HCT116 (cell line): ENCODE results near the gene SESN1. TPM values are rescaled to one million over a fixed set of nuclear protein-coding genes. Genes with fewer than 3 reads are reported as not detected.

Experiments used
- ATAC-seq: fragments of 200-7000 bp; cut with Tn5 transposase; 2 replicates; pipeline ENCODE4 v1.9.1; 2020; ENCODE audit warnings: mild to moderate bottlenecking, moderate library complexity
- BruUV-seq: library from RNA; stranded (reverse); fragments of 400-500 nt; replicated peaks from 2 replicates; lab custom pipeline; 2021; lab: Mats Ljungman, UMichigan
- CTCF ChIA-PET: fragments of 300-600 bp; sonication (Branson Sonifier 250); formaldehyde crosslinking; loops from one replicate; lab custom pipeline; 2021; ENCODE audit warnings: antibody characterized with exemption; lab: Charles Lee
- POLR2A ChIA-PET: fragments of 300-600, 350-600 bp; sonication (Branson Sonifier 250); formaldehyde crosslinking; loops from one replicate; lab custom pipeline; 2021; ENCODE audit warnings: antibody characterized with exemption; lab: Charles Lee
- RAD21 ChIA-PET, 2 experiments: fragments of 300-600 bp; sonication (Branson Sonifier 250); formaldehyde crosslinking; loops; one replicate each; lab custom pipeline; 2023; ENCODE audit warnings: low total read pairs in 2 of 2; ENCODE audit not compliant: uncharacterized antibody in 2 of 2, unreplicated experiment in 2 of 2, low non-redundant PET in 1 of 2; lab: Charles Lee
- DNase-seq: peaks from one replicate; pipeline ENCODE4 v3.0.0-alpha.2; 2010; ENCODE audit warnings: low read depth, low spot score
- H2AFZ ChIP-seq: fragments of 200-600 bp; shearing (Covaris generic), sonication (generic); 2 replicates; pipeline ENCODE4 v1.6.1; 2017; ENCODE audit warnings: low read depth, mixed run types, mixed read lengths, antibody characterized with exemption, low read length; ENCODE audit not compliant: poor library complexity, severe bottlenecking
- H3K27ac ChIP-seq: 2 replicates; pipeline ENCODE4 v1.5.1; 2012; ENCODE audit warnings: low read depth, low read length
- H3K27me3 ChIP-seq: fragments of 200-600 bp; sonication (generic); 2 replicates; pipeline ENCODE4 v1.6.1; 2016; ENCODE audit warnings: mixed run types, low read length, mixed read lengths; ENCODE audit not compliant: insufficient read depth
- H3K36me3 ChIP-seq, 2 experiments: fragments of 200-500 bp in 1 of 2; fragments of 200-600 bp in 1 of 2; sonication (Bioruptor generic) in 1 of 2; sonication (generic) in 1 of 2; 2 replicates each; pipeline versions ENCODE4 v1.5.1 to v1.6.1; 2014 to 2016; ENCODE audit warnings: low read length in 2 of 2, inconsistent platforms in 1 of 2, mixed read lengths in 1 of 2, mixed run types in 1 of 2; ENCODE audit not compliant: insufficient read depth in 2 of 2, control insufficient read depth in 1 of 2
- H3K4me1 ChIP-seq, 2 experiments: fragments of 200-600 bp in 1 of 2; sonication (generic) in 1 of 2; 2 replicates each; pipeline versions ENCODE4 v1.5.1 to v1.6.1; 2012 to 2017; ENCODE audit warnings: low read length in 2 of 2, inconsistent platforms in 1 of 2, mild to moderate bottlenecking in 1 of 2, mixed read lengths in 1 of 2, mixed run types in 1 of 2, moderate library complexity in 1 of 2; ENCODE audit not compliant: insufficient read depth in 2 of 2, control insufficient read depth in 1 of 2
- H3K4me2 ChIP-seq: fragments of 200-600 bp; sonication (generic); 2 replicates; pipeline ENCODE4 v1.6.1; 2017; ENCODE audit warnings: mixed run types, low read length, mixed read lengths
- H3K4me3 ChIP-seq, 2 experiments: fragments of 200-600 bp in 1 of 2; sonication (generic) in 1 of 2; replicated peaks in 1 of 2; 2 replicates each; pipeline ENCODE4 v1.5.1; 2011 to 2016; ENCODE audit warnings: low read length in 2 of 2, control low read depth in 1 of 2, low read depth in 1 of 2, mild to moderate bottlenecking in 1 of 2, mixed read lengths in 1 of 2, mixed run types in 1 of 2
- H3K79me2 ChIP-seq: fragments of 200-600 bp; sonication (generic); 2 replicates; pipeline ENCODE4 v1.6.1; 2017; ENCODE audit warnings: mild to moderate bottlenecking, mixed run types, low read length, moderate library complexity, mixed read lengths; ENCODE audit not compliant: insufficient read depth
- H3K9ac ChIP-seq: fragments of 200-600 bp; sonication (generic); 2 replicates; pipeline ENCODE4 v1.6.1; 2016; ENCODE audit warnings: low read length, mixed read lengths
- H3K9me2 ChIP-seq: fragments of 200-600 bp; sonication (generic), shearing (Covaris generic); 2 replicates; pipeline ENCODE4 v1.6.1; 2017; ENCODE audit warnings: mixed run types, mild to moderate bottlenecking, moderate library complexity; ENCODE audit not compliant: insufficient read depth
- H3K9me3 ChIP-seq, 2 experiments: fragments of 200-500 bp in 1 of 2; fragments of 200-600 bp in 1 of 2; sonication (Bioruptor generic) in 1 of 2; sonication (generic) in 1 of 2; 2 replicates each; pipeline ENCODE4 v1.6.1; 2014 to 2017; ENCODE audit warnings: low read length in 2 of 2, mixed read lengths in 2 of 2, inconsistent platforms in 1 of 2, low read depth in 1 of 2, mild to moderate bottlenecking in 1 of 2, mixed run types in 1 of 2, moderate library complexity in 1 of 2; ENCODE audit not compliant: control insufficient read depth in 1 of 2, insufficient read depth in 1 of 2
- H4K20me1 ChIP-seq: fragments of 200-600 bp; sonication (generic), shearing (Covaris generic); 2 replicates; pipeline ENCODE4 v1.6.1; 2017; ENCODE audit warnings: mixed run types, mild to moderate bottlenecking, moderate library complexity; ENCODE audit not compliant: insufficient read depth
- CEBPB ChIP-seq: IDR thresholded peaks from 2 replicates; pipeline ENCODE4 v1.6.1; 2012; ENCODE audit warnings: low read depth
- ELF1 ChIP-seq: IDR thresholded peaks from 2 replicates; pipeline ENCODE4 v1.6.1; 2012; ENCODE audit warnings: low read depth, borderline replicate concordance
- EZH2 ChIP-seq: fragments of 200-600 bp; sonication (generic); IDR thresholded peaks from 2 replicates; pipeline ENCODE4 v1.6.1; 2017; ENCODE audit warnings: antibody characterized with exemption, mixed run types
- FOSL1 ChIP-seq: IDR thresholded peaks from 2 replicates; pipeline ENCODE4 v1.6.1; 2012; ENCODE audit warnings: low read depth
- POLR2A ChIP-seq: IDR thresholded peaks from 2 replicates; pipeline ENCODE4 v1.7.0; 2011; ENCODE audit warnings: borderline replicate concordance; ENCODE audit not compliant: insufficient read depth, insufficient read length; ENCODE audit errors: extremely low read depth
- POLR2AphosphoS5 ChIP-seq: IDR thresholded peaks from 2 replicates; pipeline ENCODE4 v1.6.1; 2011; ENCODE audit warnings: mild to moderate bottlenecking, low read depth, low read length, moderate library complexity
- RAD21 ChIP-seq: IDR thresholded peaks from 2 replicates; pipeline ENCODE4 v1.6.1; 2012; ENCODE audit warnings: low read depth, mild to moderate bottlenecking
- SIN3A ChIP-seq: IDR thresholded peaks from 2 replicates; pipeline ENCODE4 v1.6.1; 2012; ENCODE audit warnings: low read depth
- SP1 ChIP-seq: IDR thresholded peaks from 2 replicates; pipeline ENCODE4 v1.6.1; 2012; ENCODE audit warnings: low read depth
- SRF ChIP-seq: IDR thresholded peaks from 2 replicates; pipeline ENCODE4 v1.6.1; 2012; ENCODE audit warnings: low read depth
- YY1 ChIP-seq: IDR thresholded peaks from 2 replicates; pipeline ENCODE4 v1.6.1; 2011; ENCODE audit warnings: low read length, low read depth, moderate library complexity, mild to moderate bottlenecking; ENCODE audit not compliant: insufficient replicate concordance; ENCODE audit errors: extremely low read depth
- ZFX ChIP-seq: fragments of 450-650 bp; IDR thresholded peaks from 2 replicates; pipeline ENCODE4 v1.6.1; 2017
- ZNF274 ChIP-seq: fragments of 200-500 bp; sonication (Bioruptor generic); IDR thresholded peaks from 2 replicates; pipeline ENCODE4 v1.6.1; 2014; ENCODE audit warnings: mild to moderate bottlenecking, low read depth, low read length, inconsistent platforms
- intact Hi-C: fragments of 100-400 bp; cut with micrococcal nuclease; formaldehyde crosslinking; loops from 2 replicates; pipeline ENCODE4 v1.10.0; 2022
- total RNA-seq: library from RNA; stranded (reverse); gene quantifications from one replicate; pipeline ENCODE4 v1.2.1, GENCODE V29; 2021; ENCODE audit not compliant: unreplicated experiment
- TF ChIP-seq, protein P1 (sequence below): IDR thresholded peaks from 2 replicates; pipeline ENCODE4 v1.6.1; 2012; ENCODE audit warnings: low read depth
- TF ChIP-seq, protein P2 (sequence below), 3 experiments: fragments of 200-600 bp in 1 of 3; sonication (generic) in 1 of 3; IDR thresholded peaks in 2 of 3; conservative IDR thresholded peaks in 1 of 3; 2 replicates each; pipeline ENCODE4 v1.5.1; 2012 to 2017; ENCODE audit warnings: low read depth in 2 of 3, low read length in 2 of 3, antibody characterized with exemption in 1 of 3, borderline replicate concordance in 1 of 3, control low read depth in 1 of 3, mild to moderate bottlenecking in 1 of 3, mixed read lengths in 1 of 3, mixed run types in 1 of 3, moderate library complexity in 1 of 3; ENCODE audit not compliant: insufficient read depth in 1 of 3
- TF ChIP-seq, protein P3 (sequence below): IDR thresholded peaks from 2 replicates; pipeline ENCODE4 v1.6.1; 2012
- TF ChIP-seq, protein P4 (sequence below): IDR thresholded peaks from 2 replicates; pipeline ENCODE4 v1.6.1; 2011; ENCODE audit warnings: mild to moderate bottlenecking, low read length, moderate library complexity; ENCODE audit not compliant: insufficient replicate concordance; ENCODE audit errors: extremely low read depth

Gene SESN1
- total RNA-seq, 1 experiment from 2014 or later = 9.3 TPM

- no peaks in the 10 kb centered on the region for H3K36me3 ChIP-seq
- CTCF ChIA-PET = no interaction called here
- intact Hi-C loops = no loop called here
- H3K27ac ChIP-seq = no peak overlapping the region
- POLR2A ChIA-PET = no interaction called here
- no peaks in the 10 kb centered on the region for H3K79me2 ChIP-seq
- no peak for DNase-seq
- ATAC-seq = no peak
- no peaks in the 10 kb centered on the region for H3K9me2 ChIP-seq
- no peak overlapping the region for H3K9ac ChIP-seq
- no TSS peak for BruUV-seq
- H2AFZ ChIP-seq = no peak overlapping the region
- no peak overlapping the region for H3K4me3 ChIP-seq
- TF ChIP-seq ELF1 (no peak), POLR2A (no peak), POLR2AphosphoS5 (no peak), RAD21 (no peak), SIN3A (no peak), ZFX (no peak), YY1 (no peak), SRF (no peak), CEBPB (no peak), SP1 (no peak), FOSL1 (no peak), EZH2 (no peak), ZNF274 (no peak)
- TF ChIP-seq, protein P1, sequence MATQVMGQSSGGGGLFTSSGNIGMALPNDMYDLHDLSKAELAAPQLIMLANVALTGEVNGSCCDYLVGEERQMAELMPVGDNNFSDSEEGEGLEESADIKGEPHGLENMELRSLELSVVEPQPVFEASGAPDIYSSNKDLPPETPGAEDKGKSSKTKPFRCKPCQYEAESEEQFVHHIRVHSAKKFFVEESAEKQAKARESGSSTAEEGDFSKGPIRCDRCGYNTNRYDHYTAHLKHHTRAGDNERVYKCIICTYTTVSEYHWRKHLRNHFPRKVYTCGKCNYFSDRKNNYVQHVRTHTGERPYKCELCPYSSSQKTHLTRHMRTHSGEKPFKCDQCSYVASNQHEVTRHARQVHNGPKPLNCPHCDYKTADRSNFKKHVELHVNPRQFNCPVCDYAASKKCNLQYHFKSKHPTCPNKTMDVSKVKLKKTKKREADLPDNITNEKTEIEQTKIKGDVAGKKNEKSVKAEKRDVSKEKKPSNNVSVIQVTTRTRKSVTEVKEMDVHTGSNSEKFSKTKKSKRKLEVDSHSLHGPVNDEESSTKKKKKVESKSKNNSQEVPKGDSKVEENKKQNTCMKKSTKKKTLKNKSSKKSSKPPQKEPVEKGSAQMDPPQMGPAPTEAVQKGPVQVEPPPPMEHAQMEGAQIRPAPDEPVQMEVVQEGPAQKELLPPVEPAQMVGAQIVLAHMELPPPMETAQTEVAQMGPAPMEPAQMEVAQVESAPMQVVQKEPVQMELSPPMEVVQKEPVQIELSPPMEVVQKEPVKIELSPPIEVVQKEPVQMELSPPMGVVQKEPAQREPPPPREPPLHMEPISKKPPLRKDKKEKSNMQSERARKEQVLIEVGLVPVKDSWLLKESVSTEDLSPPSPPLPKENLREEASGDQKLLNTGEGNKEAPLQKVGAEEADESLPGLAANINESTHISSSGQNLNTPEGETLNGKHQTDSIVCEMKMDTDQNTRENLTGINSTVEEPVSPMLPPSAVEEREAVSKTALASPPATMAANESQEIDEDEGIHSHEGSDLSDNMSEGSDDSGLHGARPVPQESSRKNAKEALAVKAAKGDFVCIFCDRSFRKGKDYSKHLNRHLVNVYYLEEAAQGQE = no peak
- TF ChIP-seq, protein P2, sequence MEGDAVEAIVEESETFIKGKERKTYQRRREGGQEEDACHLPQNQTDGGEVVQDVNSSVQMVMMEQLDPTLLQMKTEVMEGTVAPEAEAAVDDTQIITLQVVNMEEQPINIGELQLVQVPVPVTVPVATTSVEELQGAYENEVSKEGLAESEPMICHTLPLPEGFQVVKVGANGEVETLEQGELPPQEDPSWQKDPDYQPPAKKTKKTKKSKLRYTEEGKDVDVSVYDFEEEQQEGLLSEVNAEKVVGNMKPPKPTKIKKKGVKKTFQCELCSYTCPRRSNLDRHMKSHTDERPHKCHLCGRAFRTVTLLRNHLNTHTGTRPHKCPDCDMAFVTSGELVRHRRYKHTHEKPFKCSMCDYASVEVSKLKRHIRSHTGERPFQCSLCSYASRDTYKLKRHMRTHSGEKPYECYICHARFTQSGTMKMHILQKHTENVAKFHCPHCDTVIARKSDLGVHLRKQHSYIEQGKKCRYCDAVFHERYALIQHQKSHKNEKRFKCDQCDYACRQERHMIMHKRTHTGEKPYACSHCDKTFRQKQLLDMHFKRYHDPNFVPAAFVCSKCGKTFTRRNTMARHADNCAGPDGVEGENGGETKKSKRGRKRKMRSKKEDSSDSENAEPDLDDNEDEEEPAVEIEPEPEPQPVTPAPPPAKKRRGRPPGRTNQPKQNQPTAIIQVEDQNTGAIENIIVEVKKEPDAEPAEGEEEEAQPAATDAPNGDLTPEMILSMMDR (IDR thresholded peaks at IDR 0.05 in 2 of 3, conservative IDR thresholded peaks at IDR 0.05 in 1 of 3; ENCODE audit: borderline replicate concordance in 1 of 3, insufficient read depth in 1 of 3, low read depth in 2 of 3, low read length in 2 of 3) = no peak
- TF ChIP-seq, protein P3, sequence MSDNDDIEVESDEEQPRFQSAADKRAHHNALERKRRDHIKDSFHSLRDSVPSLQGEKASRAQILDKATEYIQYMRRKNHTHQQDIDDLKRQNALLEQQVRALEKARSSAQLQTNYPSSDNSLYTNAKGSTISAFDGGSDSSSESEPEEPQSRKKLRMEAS = no peak
- TF ChIP-seq, protein P4, sequence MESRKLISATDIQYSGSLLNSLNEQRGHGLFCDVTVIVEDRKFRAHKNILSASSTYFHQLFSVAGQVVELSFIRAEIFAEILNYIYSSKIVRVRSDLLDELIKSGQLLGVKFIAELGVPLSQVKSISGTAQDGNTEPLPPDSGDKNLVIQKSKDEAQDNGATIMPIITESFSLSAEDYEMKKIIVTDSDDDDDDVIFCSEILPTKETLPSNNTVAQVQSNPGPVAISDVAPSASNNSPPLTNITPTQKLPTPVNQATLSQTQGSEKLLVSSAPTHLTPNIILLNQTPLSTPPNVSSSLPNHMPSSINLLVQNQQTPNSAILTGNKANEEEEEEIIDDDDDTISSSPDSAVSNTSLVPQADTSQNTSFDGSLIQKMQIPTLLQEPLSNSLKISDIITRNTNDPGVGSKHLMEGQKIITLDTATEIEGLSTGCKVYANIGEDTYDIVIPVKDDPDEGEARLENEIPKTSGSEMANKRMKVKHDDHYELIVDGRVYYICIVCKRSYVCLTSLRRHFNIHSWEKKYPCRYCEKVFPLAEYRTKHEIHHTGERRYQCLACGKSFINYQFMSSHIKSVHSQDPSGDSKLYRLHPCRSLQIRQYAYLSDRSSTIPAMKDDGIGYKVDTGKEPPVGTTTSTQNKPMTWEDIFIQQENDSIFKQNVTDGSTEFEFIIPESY = no peak
- H3K4me2 ChIP-seq = no peak overlapping the region
- H3K9me3 ChIP-seq = no peaks in the 10 kb centered on the region
- RAD21 ChIA-PET = no interaction called here
- no peaks in the 10 kb centered on the region for H4K20me1 ChIP-seq
- no peaks in the 10 kb centered on the region for H3K4me1 ChIP-seq
- H3K27me3 ChIP-seq = no peaks in the 10 kb centered on the region
Observed at GRCh38 chr6:108957221-108957620, 137.4 kb downstream of the SESN1 start.
